ENCODE measurements around the gene KLHL22.
"Not testable (repeated sequence)": the region's sequence is repeated elsewhere in the genome, so short reads cannot be mapped to it uniquely, and the experiment has no call there.

KLHL22 gene

GRCh38 chr22:20494978-20495860 lies at the start of gene KLHL22:
TSS of gene KLHL22 (minus strand) at chr22:20495795. CDS start at chr22:20489211, 6,584 bp downstream.
- DNase-seq: no peak

GRCh38 chr22:20545318-20545634 lies 49.7 kb upstream of the KLHL22 start:
- not testable (repeated sequence) for DNase-seq

GRCh38 chr22:20542736-20543135 lies 47.1 kb upstream of the KLHL22 start:
- DNase-seq: no peak

- DNase-seq: no peak
These were observed 46.5 kb upstream of the KLHL22 start for GRCh38 chr22:20542055-20542454.

- DNase-seq: not testable (repeated sequence)
These were observed 43.3 kb upstream of the KLHL22 start for GRCh38 chr22:20538875-20539274.

- DNase-seq: no peak
These were observed 42.4 kb upstream of the KLHL22 start for GRCh38 chr22:20537983-20538382.

GRCh38 chr22:20537325-20537756 lies 41.7 kb upstream of the KLHL22 start:
- DNase-seq: no peak

GRCh38 chr22:20536590-20537324 lies 41.2 kb upstream of the KLHL22 start:
- no peak for DNase-seq

- no peak for DNase-seq
These were observed 38.3 kb upstream of the KLHL22 start for GRCh38 chr22:20533879-20534265.

- no peak for DNase-seq
These were observed 37.7 kb upstream of the KLHL22 start for GRCh38 chr22:20533095-20533878.

GRCh38 chr22:20532256-20532993 lies 36.8 kb upstream of the KLHL22 start:
- no peak for DNase-seq

- DNase-seq: no peak
These were observed 36.0 kb upstream of the KLHL22 start for GRCh38 chr22:20531404-20532201.

GRCh38 chr22:20531154-20531403 lies 35.5 kb upstream of the KLHL22 start:
- no peak for DNase-seq

GRCh38 chr22:20530368-20531153 lies 35.0 kb upstream of the KLHL22 start:
- DNase-seq: no peak

- DNase-seq: no peak
These were observed 32.9 kb upstream of the KLHL22 start for GRCh38 chr22:20528405-20528978.

GRCh38 chr22:20526628-20527355 lies 31.2 kb upstream of the KLHL22 start:
- DNase-seq: no peak

GRCh38 chr22:20526305-20526627 lies 30.7 kb upstream of the KLHL22 start:
- DNase-seq: no peak

GRCh38 chr22:20525048-20525447 lies 29.5 kb upstream of the KLHL22 start:
- no peak for DNase-seq

GRCh38 chr22:20524004-20524481 lies 28.4 kb upstream of the KLHL22 start:
- no peak for DNase-seq
